IPS-18c (cell line): ENCODE measurements around the gene NEBL.
"Not testable (repeated sequence)": the region's sequence is repeated elsewhere in the genome, so short reads cannot be mapped to it uniquely, and the experiment has no call there.

Experiments
- H3K4me3 ChIP-seq: 2 replicates; pipeline ENCODE4 v1.7.0; 2013; ENCODE audit warnings: low read depth, mild to moderate bottlenecking, low read length, moderate library complexity; ENCODE audit not compliant: insufficient read depth
- H3K9me3 ChIP-seq: one replicate; pipeline ENCODE4 v1.6.1; 2013; ENCODE audit warnings: mild to moderate bottlenecking, low read length, moderate library complexity; ENCODE audit not compliant: control insufficient read depth, insufficient read depth

The NEBL gene

DNA sequence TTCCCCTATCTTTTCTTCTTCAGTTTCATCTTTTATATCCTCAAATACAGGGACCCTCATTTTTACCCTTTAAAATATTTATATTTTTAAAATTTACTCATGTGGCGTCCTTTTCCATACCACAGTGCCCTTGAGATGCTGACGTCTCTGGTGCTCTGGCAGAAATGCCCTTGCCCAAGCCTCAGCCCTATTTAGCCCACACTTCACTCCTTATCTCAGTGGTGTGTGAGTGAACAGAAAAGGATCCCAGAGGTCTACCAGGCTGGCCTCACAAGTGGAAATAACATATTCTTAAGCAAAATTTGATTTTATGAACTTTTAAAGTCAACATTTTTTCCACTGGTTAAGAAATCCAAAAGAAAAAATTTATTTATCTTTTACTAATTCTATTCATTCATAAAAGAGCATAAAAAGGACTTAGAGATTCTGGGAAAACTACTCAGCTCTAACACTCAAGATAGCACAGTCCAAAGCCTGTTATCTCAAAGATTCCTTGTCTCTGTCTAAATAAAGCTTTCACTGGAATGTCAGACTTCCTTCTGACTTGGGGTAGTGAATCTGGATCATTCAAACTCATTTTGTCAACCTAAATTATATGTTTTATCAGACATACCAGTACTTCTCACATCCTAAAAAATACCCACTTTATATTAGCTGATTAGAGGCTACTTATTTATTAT lies at the start of gene NEBL:
Gene NEBL, minus strand, starts transcription at position 166 of the 680 bp plus-strand sequence. Its CDS starts 106 bp downstream, at position 60.
- Histone ChIP-seq H3K9me3 (no peaks in the 10 kb centered on the region), H3K4me3 (no peak within 1 kb of the TSS)

GRCh38 chr10:20945546-20946332 lies 48.6 kb upstream of the NEBL start:
- H3K9me3 ChIP-seq = no peaks in the 10 kb centered on the region
- no peak overlapping the region for H3K4me3 ChIP-seq

GRCh38 chr10:20944789-20945502 lies 47.8 kb upstream of the NEBL start:
- Histone ChIP-seq H3K4me3 (no peak overlapping the region), H3K9me3 (no peaks in the 10 kb centered on the region)

GRCh38 chr10:20939414-20939813 lies 42.3 kb upstream of the NEBL start:
- not testable (repeated sequence) for H3K4me3 ChIP-seq, H3K9me3 ChIP-seq

GRCh38 chr10:20936396-20936795 lies 39.3 kb upstream of the NEBL start:
- no peak overlapping the region for H3K4me3 ChIP-seq
- peaks cover 2% of the 10 kb centered on the region for H3K9me3 ChIP-seq

DNA sequence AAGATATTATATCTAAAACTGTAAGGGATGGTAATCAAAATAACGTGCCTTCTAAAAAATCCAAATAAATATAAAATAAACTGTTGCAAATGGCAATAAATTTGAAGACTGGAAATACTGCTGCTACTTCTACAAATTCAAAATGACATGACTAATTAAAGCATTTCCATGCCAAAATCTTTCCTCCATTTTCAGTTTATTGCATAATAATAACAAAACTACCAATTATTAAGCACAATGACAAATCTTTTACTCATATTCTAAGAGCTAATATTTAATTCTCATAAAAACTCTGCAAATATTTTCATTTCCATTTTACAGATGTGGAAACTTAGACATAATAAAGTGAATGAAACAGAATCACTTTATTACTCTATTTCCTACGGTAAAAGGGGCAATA lies 38.8 kb upstream of the NEBL start:
- peaks cover 2% of the 10 kb centered on the region for H3K9me3 ChIP-seq
- H3K4me3 ChIP-seq = no peak overlapping the region

GRCh38 chr10:20935301-20935700 lies 38.2 kb upstream of the NEBL start:
- Histone ChIP-seq H3K4me3 (no peak overlapping the region), H3K9me3 (peaks cover 2% of the 10 kb centered on the region)

GRCh38 chr10:20933705-20934104 lies 36.6 kb upstream of the NEBL start:
- no peak overlapping the region for H3K4me3 ChIP-seq
- H3K9me3 ChIP-seq = peaks cover 2% of the 10 kb centered on the region

- H3K4me3 ChIP-seq = no peak overlapping the region
- H3K9me3 ChIP-seq = peaks cover 2% of the 10 kb centered on the region
These were observed 35.6 kb upstream of the NEBL start for GRCh38 chr10:20932606-20933126.

GRCh38 chr10:20931156-20931795 lies 34.2 kb upstream of the NEBL start:
- H3K9me3 ChIP-seq = no peaks in the 10 kb centered on the region

GRCh38 chr10:20927456-20927855 lies 30.3 kb upstream of the NEBL start:
- Histone ChIP-seq H3K9me3 (no peaks in the 10 kb centered on the region), H3K4me3 (no peak overlapping the region)

More at GRCh38 chr10:20931156-20931795, 34.2 kb upstream of the NEBL start:
- H3K4me3 ChIP-seq = no peak overlapping the region

DNA sequence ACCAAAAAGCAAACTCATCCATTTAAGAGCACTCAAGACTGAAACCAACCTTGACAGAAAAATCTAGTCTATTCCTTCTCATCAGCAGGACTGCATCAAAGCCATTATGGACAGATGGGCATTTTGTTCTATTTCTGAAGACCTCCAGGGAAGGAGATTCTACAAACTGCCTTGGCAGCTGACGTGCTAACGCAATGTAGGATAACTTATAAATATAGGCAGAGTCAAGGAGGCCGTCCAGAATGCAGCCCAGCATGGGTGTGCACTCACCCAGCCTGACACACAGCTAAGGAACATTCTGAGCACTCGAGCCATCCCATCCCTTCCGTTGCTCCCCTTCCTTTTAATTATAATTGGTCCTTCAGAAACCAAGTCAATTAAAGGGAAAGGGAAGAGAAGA lies 25.3 kb upstream of the NEBL start:
- Histone ChIP-seq H3K9me3 (no peaks in the 10 kb centered on the region), H3K4me3 (no peak overlapping the region)

- H3K4me3 ChIP-seq = no peak overlapping the region
- H3K9me3 ChIP-seq = no peaks in the 10 kb centered on the region
These were observed 24.9 kb upstream of the NEBL start for GRCh38 chr10:20922033-20922432.

- H3K4me3 ChIP-seq = no peak overlapping the region
These were observed 22.9 kb upstream of the NEBL start for GRCh38 chr10:20920061-20920460.

GRCh38 chr10:20919481-20919880 lies 22.4 kb upstream of the NEBL start:
- no peak overlapping the region for H3K4me3 ChIP-seq
- no peaks in the 10 kb centered on the region for H3K9me3 ChIP-seq

More at GRCh38 chr10:20920061-20920460, 22.9 kb upstream of the NEBL start:
- H3K9me3 ChIP-seq = no peaks in the 10 kb centered on the region

GRCh38 chr10:20916976-20917375 lies 19.9 kb upstream of the NEBL start:
- H3K4me3 ChIP-seq = no peak overlapping the region
- no peaks in the 10 kb centered on the region for H3K9me3 ChIP-seq

DNA sequence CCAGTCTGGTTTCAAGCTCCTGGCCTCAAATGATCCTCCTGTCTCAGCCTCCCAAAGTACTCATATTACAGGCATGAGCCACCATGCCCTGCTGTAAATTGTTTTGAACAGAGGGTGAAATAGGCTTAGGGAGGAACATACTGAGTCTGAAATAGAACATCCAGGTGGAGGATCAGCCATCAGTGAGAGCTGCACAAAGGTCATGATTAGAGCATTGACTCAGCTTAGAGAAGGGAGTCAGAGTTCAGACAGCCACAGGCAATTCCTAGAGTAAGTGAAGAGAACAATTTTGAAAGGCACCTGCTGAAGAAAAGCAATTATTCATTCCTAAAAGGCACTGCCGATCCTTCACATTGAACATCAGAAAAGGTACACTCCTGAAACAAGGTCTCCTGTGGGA lies 15.9 kb upstream of the NEBL start:
- Histone ChIP-seq H3K9me3 (no peaks in the 10 kb centered on the region), H3K4me3 (no peak overlapping the region)
